ENCODE results near the gene KIF15.

Gene KIF15

DNA sequence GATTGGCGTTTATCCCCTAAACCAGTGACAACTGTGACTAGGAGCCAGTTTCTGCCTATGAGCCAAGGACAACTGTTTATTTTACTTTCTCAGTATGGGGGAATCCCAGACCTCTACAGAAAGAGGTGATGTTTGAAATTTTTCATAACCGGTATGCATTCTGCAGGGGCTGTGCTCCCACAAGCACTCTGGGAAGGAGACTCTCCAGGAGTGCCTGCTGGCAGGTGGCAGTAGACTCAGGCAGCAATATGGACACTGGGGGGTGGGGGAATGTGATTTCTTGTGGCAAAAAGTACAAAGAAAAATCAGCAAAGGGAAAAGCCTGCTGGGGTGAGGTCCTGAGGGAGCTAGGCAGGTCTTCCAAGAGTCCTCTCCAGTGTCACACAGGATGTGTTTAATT lies 118.7 kb downstream of the KIF15 start:
- H3K4me3 ChIP-seq (ENCODE audit: low read length): no peak overlapping the region
- H3K9me3 ChIP-seq (replicated peaks; ENCODE audit: insufficient read depth, low read length): no peaks in the 10 kb centered on the region
- H3K9me2 ChIP-seq (replicated peaks; ENCODE audit: insufficient read depth, low read length): no peaks in the 10 kb centered on the region
- H3F3A ChIP-seq (ENCODE audit: insufficient read depth, low read length): no peaks in the 10 kb centered on the region
- no peak for TF ChIP-seq EZH2phosphoT487 (IDR thresholded peaks at IDR 0.05; ENCODE audit: low read length)
- TF ChIP-seq EZH2 (optimal IDR thresholded peaks at IDR 0.05; ENCODE audit: low read depth, low read length): no peak
- TF ChIP-seq, protein P1, sequence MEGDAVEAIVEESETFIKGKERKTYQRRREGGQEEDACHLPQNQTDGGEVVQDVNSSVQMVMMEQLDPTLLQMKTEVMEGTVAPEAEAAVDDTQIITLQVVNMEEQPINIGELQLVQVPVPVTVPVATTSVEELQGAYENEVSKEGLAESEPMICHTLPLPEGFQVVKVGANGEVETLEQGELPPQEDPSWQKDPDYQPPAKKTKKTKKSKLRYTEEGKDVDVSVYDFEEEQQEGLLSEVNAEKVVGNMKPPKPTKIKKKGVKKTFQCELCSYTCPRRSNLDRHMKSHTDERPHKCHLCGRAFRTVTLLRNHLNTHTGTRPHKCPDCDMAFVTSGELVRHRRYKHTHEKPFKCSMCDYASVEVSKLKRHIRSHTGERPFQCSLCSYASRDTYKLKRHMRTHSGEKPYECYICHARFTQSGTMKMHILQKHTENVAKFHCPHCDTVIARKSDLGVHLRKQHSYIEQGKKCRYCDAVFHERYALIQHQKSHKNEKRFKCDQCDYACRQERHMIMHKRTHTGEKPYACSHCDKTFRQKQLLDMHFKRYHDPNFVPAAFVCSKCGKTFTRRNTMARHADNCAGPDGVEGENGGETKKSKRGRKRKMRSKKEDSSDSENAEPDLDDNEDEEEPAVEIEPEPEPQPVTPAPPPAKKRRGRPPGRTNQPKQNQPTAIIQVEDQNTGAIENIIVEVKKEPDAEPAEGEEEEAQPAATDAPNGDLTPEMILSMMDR (IDR thresholded peaks at IDR 0.05; ENCODE audit: low read length): no peak
- no peaks in the 10 kb centered on the region for H3K4me1 ChIP-seq (ENCODE audit: low read length)
- no peaks in the 10 kb centered on the region for H4K20me1 ChIP-seq (ENCODE audit: insufficient read depth, low read length)
- no peak overlapping the region for H2AFZ ChIP-seq (ENCODE audit: low read length)
- no peak overlapping the region for H3K27ac ChIP-seq (ENCODE audit: low read length)
- no peak overlapping the region for H3K4me2 ChIP-seq (ENCODE audit: low read depth, low read length)
- no peaks in the 10 kb centered on the region for H3K79me2 ChIP-seq (ENCODE audit: low read length)
- H3K9ac ChIP-seq (ENCODE audit: low read length): no peak overlapping the region
- no peaks in the 10 kb centered on the region for H3K36me3 ChIP-seq (replicated peaks; ENCODE audit: insufficient read depth, low read length)
- DNase-seq: no peak
- H3K27me3 ChIP-seq (replicated peaks; ENCODE audit: insufficient read depth, low read length): no peaks in the 10 kb centered on the region

DNA sequence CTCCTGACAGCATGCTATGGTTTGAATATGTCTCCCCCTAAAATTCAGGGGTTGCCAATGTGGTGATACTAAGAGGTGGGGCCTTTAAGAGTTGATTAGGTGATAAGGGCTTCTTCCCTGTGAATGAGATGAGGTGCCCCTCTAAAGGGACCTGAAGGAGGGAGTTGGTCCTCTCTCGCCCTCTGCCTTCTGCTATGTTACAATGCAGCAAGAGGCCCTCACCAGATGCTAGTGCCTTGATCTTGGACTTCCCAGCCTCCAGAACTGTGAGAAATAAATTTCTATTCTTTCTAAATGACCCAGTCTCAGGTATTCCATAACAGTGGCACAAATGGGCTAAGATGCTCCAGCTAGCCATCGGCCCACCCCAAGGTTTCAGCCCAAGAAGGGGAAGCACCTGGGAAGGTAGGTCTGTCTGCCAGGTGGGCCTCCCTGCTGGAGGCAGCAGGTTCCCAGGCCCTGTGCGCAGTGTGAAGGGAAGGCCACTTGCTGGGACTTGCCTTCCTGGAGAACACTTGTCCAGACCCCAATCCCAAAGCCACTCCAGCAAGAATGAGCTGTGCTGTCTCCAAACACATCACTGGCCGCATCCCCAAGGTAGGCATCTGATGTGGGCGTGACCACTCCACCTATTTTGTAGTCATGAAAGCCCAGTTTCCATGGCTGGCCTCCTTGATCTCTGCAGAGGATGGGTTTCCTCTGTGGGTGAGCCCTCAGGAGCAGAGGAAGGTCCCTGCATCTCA lies 121.8 kb downstream of the KIF15 start:
- Histone ChIP-seq H2AFZ (ENCODE audit: low read length) (no peak overlapping the region), H3K9ac (ENCODE audit: low read length) (no peak overlapping the region), H4K20me1 (ENCODE audit: insufficient read depth, low read length) (no peaks in the 10 kb centered on the region), H3F3A (ENCODE audit: insufficient read depth, low read length) (no peaks in the 10 kb centered on the region), H3K9me2 (replicated peaks; ENCODE audit: insufficient read depth, low read length) (no peaks in the 10 kb centered on the region), H3K4me3 (ENCODE audit: low read length) (no peak overlapping the region), H3K27ac (ENCODE audit: low read length) (no peak overlapping the region), H3K4me2 (ENCODE audit: low read depth, low read length) (no peak overlapping the region), H3K4me1 (ENCODE audit: low read length) (no peaks in the 10 kb centered on the region), H3K27me3 (replicated peaks; ENCODE audit: insufficient read depth, low read length) (no peaks in the 10 kb centered on the region), H3K79me2 (ENCODE audit: low read length) (no peaks in the 10 kb centered on the region), H3K9me3 (replicated peaks; ENCODE audit: insufficient read depth, low read length) (no peaks in the 10 kb centered on the region), H3K36me3 (replicated peaks; ENCODE audit: insufficient read depth, low read length) (no peaks in the 10 kb centered on the region)
- no peak for DNase-seq
- TF ChIP-seq EZH2phosphoT487 (IDR thresholded peaks at IDR 0.05; ENCODE audit: low read length): no peak
- TF ChIP-seq, protein P1 (IDR thresholded peaks at IDR 0.05; ENCODE audit: low read length): no peak
- TF ChIP-seq EZH2 (optimal IDR thresholded peaks at IDR 0.05; ENCODE audit: low read depth, low read length): no peak

DNA sequence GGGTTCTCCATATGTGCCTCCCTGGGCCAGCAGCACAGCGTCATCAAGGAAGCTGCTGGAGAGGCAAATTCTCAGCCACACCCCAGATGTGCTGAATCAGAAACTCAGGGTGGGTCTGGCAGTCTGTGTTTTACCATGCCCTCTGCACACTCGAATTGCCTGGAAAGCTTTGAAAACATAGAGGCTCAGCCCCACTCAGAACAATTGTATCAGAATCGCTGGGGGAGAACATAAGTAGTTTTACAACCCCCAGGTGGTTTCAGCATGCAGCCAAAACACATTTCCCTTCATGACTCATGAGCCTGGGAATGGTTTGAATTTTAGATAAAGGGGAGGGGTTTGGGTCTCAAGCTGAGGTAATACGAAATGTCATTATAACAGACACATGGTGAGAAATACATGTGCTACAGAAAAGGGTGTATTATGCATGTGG lies 122.4 kb downstream of the KIF15 start:
- no peak overlapping the region for H3K4me3 ChIP-seq (ENCODE audit: low read length)
- no peaks in the 10 kb centered on the region for H3K9me3 ChIP-seq (replicated peaks; ENCODE audit: insufficient read depth, low read length)
- no peak overlapping the region for H3K9ac ChIP-seq (ENCODE audit: low read length)
- no peak overlapping the region for H3K4me2 ChIP-seq (ENCODE audit: low read depth, low read length)
- H3K36me3 ChIP-seq (replicated peaks; ENCODE audit: insufficient read depth, low read length): no peaks in the 10 kb centered on the region
- no peak overlapping the region for H3K27ac ChIP-seq (ENCODE audit: low read length)
- TF ChIP-seq, protein P1 (IDR thresholded peaks at IDR 0.05; ENCODE audit: low read length): no peak
- TF ChIP-seq EZH2 (optimal IDR thresholded peaks at IDR 0.05; ENCODE audit: low read depth, low read length) (no peak), EZH2phosphoT487 (IDR thresholded peaks at IDR 0.05; ENCODE audit: low read length) (no peak)
- no peaks in the 10 kb centered on the region for H3K9me2 ChIP-seq (replicated peaks; ENCODE audit: insufficient read depth, low read length)
- no peak overlapping the region for H2AFZ ChIP-seq (ENCODE audit: low read length)
- H3K79me2 ChIP-seq (ENCODE audit: low read length): no peaks in the 10 kb centered on the region
- H4K20me1 ChIP-seq (ENCODE audit: insufficient read depth, low read length): no peaks in the 10 kb centered on the region
- no peak for DNase-seq
- H3F3A ChIP-seq (ENCODE audit: insufficient read depth, low read length): no peaks in the 10 kb centered on the region
- no peaks in the 10 kb centered on the region for H3K27me3 ChIP-seq (replicated peaks; ENCODE audit: insufficient read depth, low read length)
- H3K4me1 ChIP-seq (ENCODE audit: low read length): no peaks in the 10 kb centered on the region
